ENCODE measurements around the gene UBTD2.
A peak's percentile ranks its signal among the peaks of the same experiment; 100 is the strongest.

UBTD2 gene

DNA sequence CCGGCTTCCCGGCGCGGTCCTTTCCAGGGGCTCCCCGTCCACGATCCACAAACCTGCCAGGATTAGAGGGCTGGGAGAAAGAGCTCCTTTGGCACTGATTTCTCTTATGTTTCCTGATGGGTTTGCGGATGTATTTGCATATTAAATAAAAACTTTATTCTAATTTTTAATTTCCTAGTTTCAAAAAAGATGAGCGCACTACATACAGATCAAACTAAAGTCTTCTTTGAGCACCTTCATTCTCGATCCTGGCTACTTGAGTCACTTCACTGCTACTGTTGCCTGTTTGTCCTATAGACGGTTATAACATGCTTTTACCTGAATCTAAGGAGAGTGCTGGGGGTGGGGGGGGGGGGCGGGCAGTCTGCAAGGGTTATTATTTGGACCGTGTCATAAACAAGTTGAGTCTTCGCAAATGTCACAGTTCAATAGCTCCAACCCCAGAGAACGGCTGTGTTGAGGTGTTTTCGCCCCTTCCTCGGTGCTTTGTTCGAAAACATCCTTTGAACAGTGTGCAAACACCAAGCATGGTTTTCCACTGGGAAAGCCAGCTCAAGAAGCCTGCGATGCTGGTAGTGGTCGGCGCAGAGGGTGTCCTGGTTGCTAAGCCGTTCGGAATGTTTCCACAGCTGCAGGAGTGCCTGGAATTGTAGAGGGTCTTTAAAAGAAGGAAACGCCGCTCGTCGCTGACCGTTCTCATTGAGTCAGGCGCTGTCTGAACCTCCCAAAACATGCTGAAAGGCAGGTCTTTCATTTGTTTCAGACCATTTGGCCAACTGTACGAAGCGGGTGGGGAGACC lies 94.5 kb downstream of the UBTD2 start:
- DNase-seq: no peak

DNA sequence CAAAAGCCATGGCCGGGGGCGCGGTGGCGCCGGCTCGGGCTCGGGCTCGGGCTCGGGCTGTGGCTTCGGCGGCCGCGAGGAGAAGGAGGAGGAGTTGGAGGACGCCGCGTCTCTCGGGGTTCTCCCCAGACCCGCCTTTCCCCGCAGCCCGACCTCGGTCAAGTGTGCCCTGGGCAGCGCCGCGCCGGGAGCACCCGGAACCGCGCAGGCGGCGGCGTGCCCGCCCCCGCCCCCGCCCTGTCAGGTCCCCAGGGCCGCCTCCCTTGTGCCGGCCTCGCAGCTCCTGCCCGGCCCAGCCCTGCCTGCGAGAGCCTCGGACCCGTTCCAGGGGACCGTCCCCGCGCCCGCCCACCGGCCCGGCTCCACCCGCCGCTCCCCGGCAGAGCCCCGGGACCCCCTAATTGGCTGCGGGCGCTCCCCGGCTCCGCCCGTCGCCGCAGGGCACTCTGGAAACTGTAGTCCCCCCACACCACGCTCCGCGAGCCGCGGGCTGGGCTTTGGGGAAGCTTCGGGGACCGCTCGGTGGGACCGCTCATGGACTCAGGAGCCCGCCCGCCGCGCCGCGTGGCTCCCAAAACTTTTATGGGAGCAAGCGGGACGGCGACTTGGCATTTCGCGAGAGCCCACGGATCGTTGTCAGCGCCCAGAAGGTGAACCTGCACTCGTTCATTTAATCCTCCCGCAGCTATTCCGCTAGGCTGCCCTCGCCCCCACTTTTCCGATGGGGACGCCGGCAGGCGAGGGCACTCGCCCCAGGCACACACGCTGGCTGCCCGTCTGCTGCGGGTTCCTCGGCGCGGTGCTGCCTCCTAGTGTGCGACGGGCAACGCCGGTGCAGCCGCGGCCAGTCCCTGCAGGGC lies 95.3 kb downstream of the UBTD2 start, which contains the start of gene STK10:
Gene STK10, minus strand, starts transcription at position 192 of the 860 bp plus-strand sequence. Its CDS starts 182 bp downstream, at position 10.
- peak; percentile 93 for DNase-seq

DNA sequence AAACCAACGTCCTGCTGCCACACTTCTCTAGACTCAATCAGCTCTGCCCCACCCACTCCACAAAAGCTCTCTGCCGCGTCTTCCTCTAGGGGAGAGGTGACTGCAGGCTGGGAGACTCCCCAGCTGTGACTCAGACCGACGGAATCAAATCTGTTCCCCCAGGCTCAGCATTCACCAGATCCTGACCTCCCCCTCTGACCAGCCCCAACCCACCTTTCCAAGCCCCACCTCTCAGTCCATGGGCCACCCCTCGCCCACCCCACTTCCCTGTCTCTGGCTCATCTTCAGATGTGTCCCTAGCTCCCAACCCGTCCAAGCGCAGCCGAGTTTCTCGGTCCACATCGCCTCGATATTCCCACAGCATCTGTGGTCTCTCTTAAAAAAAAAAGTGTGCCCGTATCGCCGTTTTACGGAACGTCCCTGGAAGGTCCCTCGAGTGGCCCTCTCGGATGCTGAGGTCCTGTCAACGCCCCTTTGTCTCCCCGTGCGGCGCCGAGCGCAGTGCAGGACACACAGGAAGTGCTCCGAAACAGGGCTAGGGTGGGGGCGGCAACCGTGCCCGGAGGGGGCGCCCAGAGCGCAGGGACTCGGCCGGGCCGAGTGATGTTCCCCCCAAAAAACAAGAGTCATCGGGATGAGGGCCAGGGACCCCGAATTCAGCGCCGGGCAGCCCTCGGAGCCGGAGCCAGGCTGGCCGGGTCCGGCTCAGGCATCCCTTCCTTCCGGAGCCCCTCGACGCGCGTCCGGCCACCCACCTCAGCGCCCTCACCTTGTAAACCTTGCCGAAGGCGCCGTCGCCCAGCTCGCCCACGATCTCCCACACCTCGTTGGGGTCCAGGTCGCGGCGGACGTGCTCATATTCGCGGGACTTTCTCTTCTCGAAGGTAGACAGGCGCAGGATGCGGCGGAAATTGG lies 96.2 kb downstream of the UBTD2 start:
- DNase-seq: peak; percentile 55

DNA sequence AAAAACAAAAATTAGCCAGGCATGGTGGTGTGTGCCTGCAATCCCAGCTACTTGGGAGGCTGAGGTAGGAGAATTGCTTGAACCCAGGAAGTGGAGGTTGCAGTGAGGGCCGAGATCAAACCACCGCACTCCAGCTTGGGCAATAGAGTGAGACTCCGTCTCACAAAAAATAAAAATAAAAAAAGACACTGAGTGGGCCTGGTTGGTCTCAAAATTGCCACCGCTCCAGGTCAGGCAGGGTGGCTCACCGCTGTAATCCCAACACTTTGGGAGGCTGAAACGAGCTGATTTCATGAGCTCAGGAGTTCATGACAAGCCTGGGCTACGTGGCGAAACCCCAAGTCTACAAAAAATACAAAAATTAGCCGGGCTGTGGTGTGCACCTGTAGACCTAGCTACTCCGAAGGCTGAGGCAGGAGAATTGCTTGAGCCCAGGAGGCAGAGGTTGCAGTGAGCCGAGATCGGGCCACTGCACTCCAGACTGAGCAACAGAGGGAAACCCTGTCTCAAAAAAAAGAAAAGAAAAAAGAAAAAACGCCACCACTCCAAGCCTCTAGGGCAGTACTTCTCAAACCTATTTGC lies 97.4 kb downstream of the UBTD2 start:
- no peak for DNase-seq

DNA sequence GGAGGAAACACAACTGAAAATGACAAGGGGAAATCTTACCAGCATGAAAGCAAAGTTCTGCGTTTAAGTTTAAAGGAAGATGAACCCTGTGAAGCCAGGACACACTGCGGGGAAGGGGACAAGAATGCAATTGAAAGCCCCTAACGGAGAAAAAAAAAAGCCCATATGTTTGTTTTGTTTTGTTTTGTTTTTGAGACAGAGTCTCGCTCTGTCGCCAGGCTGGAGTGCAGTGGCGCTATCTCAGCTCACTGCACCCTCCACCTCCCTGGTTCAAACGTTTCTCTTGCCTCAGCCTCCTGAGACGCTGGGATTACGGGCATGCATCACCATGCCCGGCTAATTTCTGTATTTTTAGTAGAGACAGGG lies 98.5 kb downstream of the UBTD2 start:
- DNase-seq: no peak

DNA sequence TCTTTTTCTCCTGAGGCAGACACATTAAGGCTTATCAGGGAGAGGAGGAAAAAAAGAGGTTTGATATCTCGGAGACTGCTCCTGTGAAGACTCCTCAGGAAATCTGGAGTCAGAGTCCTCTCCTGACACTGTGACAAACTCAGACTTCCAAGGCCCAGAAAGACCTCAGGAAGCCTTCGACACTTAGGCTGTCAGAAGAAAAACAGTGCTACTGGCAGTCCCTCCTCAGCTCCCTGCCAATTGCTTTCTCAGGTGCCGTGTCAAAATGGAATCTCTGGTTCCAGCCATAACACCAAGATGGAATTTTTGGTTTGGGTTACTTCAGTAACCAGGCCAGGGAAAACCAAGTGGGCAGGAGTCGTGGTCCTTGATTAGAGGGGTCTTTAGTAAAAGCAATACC lies 99.7 kb downstream of the UBTD2 start:
- no peak for DNase-seq

DNA sequence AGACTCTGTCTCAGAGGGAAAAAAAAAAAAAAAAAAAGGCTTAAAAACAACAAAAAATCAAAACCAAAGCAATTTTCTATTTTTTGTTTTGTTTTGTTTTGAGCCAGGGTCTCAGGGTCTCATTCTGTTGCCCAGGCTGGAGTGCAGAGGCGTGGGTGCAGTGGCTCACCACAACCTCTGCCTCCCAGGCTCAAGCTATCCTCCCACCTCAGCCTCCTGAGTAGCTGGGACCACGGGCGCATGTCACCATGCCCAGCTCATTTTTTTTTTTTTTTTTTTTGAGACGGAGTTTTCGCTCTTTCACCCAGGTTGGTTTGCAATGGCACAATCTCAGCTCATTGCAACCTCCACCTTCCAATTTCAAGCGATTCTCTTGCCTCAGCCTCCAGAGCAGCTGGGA lies 101.3 kb downstream of the UBTD2 start:
- no peak for DNase-seq

DNA sequence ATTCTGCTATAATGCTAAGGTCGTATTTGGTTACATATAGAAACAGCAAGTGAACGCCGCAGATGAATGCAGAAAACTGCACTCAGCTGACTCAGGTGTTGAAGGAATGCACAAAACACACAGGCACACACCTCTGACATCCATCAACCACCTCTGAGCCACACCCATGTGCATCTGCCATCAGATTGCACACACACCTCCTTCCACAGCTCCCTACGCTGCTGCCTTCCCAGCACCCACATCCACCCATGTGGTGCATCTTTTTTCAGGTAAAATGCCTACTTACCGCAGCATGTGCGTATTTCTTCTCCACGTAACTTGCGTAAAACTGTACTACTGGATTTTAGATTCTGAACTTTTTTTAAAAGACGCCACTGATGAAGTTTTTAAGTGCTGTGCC lies 102.6 kb downstream of the UBTD2 start:
- DNase-seq: no peak

DNA sequence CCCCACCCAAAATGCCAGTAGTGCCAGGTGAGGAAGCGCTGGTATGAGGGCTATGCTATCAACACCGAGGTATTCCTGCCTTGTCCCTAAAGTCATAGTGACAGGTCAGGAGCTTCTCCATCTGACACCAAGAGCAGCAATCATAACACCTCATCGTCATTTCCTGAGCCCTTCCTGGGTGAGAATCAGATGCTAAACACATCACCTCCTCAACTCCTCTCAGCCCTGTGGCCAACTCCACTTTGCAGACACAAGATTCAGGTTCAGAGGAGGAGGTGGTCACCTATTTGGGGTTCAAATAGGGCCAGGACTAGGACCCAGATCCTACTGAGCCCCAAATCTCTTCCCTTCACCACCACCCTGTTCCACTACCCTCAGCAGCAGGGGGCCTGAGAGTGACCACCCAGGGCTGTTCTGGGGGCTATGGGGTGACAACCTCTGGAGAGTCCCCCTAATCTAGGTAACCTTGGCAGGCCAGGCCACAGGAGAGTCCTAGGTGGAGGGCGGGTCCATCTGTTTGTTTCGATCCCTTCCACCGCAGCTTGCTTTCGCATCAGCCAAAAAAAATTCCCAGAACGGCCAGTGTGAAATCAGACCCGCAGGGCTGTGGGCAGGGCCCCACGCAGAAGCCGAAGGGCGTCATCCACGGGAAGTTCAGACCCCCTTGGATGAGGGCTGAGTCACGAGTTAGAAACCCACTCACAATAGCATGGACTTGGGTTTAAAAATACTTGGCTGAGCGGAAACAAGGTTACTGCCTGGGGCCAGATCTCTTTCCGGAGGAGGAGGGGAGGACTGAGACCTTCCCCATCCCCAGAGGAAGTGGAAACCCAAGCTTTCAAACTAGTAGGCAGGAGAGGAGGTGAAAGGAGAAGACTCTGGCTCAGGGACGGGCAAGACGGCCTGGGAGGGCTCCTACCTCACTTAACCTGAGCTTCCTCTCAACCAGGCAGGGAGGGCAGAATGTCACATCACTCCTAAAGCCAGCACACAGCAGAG lies 104.3 kb downstream of the UBTD2 start:
- no peak for DNase-seq

DNA sequence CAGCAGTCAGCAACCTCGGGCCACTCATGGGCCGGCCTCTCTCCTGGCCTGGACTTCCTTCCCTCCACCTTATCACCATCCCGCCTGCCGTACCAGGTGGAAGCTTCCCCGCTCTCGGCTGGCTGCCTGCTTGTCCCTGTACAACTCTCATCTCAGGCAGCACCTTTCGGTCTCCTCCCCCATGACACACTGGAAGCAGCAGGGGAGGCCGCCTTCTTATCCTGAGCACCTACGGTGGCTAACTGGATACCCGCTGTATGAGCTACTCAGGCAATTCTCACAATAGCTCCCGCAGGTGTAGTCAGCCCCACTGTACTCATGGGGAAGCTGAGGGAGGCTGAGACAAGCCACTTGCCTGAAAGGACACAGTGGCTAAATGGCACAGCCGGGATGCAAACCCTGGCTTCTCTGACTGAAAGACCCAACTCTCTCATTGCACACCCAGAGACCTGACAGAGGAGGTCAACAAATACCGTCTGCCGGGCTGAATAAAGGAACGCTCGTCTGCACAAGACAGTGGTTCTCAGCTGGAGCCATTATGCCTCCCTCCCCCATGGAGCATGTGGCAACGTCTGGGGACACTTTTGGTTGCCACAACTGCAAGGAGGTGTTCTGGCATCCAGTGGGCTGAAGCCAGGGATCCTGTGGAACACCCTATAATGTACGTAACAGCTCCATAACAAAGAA lies 105.1 kb downstream of the UBTD2 start:
- DNase-seq: no peak

DNA sequence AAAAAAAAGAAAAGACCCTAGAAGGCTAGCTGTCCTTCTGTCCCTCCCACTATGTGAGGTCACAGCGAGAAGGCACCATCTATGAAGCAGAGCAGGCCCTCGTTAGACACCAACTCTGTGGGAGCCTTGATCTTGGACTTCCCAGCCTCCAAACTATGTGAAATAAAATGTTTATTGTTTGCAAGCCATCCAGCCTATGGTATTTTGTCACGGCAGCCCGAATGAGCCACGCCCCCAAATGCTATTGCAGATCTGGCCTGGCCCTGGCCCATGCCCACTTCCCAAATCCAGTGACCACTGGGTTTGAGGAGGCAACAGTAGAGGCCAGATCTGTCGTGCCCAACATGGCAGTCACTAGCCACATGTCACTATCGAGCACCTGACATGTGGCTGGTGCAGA lies 106.4 kb downstream of the UBTD2 start:
- no peak for DNase-seq

DNA sequence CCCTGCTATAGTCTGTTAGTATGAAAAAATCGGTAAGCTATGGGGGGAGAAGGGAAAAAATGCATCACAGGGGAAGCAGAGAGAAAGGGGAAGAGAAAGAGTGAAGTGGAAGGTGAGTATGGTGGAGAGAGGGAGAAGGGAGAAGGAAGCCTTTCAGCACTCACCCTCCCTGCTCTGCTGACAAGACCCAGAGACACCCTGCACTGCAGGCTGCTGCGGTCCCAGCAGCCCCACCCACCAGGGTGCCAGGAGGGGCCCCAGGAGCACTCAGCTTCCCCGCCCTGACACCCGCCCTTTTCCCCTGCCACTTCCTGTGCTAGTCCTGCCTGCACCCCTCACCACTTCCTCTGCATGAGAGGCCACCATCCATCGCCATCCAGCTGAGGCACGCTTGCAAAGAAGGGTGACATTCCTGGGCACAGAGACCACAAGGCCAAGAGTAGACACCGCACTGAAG lies 108.3 kb downstream of the UBTD2 start:
- DNase-seq: no peak

DNA sequence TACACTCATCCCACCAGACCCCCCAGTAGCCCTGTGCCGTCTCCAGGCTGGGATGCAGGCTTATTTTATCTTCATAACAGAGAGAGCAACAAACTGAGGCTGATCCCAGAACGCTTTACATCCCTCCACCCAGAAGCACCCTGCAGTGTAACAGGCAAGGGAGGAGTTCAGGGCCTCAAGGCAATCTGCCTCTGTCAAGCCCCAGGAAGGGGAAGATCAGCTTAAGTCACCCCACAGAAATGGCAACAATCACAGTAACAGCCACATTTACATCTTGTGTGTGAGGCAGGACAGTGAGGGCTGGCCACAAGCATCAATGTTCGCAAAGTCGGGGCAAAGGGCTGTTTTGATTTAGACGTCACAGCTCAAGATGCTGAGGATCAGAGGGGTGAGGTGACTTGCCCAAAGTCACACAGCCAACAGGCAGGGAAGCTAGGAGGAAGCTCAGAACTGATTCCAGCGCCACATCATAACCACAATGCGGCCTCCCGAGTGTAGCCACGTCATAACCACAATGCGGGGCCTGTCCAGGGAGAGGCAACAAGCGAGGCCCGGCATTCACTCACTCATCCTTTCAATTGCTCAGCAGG lies 109.9 kb downstream of the UBTD2 start:
- DNase-seq: no peak

DNA sequence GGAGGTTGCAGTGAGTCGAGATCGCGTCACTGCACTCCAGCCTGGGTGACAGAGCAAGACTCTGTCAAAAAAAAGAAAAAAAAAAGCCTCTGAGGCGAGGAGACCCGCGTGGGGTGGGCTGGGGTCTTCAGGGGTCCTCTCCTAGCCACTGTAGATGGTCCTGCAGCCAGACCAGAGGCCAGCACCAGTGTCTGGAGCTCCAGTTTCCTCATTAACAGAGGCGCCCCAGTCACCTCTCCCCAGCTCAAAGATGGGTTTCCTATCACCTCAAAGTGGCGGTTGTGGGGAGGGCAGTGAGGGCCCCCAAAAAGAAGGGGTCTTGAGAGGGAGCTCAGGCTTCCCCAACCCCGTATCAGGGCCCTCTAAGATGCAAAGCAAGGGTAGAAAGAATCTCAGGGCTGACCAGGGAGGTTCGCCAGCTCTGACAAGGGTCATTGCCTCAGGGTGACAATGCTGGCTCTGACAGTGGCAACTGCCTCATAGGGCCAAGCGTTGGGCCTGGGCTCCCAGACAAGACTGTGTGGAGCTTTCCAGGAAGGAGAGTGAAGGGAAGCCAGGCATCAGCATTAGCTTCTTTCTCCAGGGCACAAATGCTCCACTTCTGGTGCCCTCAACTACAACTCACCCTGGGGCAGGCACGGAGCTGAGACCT lies 110.5 kb downstream of the UBTD2 start:
- DNase-seq: no peak

DNA sequence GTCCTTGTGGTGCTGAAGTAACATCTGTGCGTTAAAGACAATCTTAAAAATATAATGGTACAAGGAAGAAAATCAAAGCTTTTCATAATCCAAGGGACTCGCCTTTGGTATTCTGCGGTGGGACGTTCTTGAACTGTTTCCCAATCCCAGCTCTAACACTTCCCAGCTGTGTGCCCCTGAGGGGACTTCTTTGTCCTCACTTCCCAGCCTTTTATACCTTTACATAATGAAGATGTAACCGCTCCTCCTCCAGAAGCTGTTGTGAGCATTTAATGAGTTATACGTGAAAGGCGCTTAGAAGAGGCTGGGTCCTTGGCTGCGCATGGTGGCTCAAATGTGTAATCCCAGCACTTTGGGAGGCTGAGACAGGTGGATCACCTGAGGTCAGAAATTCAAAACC lies 112.4 kb downstream of the UBTD2 start:
- DNase-seq: no peak

DNA sequence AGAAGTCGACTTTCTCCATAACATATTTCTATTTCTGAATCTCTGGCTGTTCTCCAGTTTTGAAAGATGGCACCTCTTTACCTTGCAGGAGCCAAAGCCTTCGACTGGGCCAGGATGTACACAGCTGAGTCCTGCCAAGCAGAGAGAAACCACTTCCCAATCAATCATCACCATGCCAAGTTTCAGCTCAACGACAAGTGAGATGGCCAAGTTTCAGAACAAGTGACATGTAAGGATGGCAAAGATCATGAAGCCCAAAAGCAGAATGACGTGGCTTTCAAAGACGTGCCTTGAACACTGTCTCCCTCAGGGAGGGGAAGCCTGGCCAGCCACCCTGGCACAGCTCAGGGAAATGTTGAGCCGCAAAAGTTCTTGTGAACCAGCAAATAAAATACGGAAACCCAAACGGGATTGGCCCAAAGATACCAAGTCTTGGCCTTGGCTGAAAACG lies 113.3 kb downstream of the UBTD2 start:
- no peak for DNase-seq

DNA sequence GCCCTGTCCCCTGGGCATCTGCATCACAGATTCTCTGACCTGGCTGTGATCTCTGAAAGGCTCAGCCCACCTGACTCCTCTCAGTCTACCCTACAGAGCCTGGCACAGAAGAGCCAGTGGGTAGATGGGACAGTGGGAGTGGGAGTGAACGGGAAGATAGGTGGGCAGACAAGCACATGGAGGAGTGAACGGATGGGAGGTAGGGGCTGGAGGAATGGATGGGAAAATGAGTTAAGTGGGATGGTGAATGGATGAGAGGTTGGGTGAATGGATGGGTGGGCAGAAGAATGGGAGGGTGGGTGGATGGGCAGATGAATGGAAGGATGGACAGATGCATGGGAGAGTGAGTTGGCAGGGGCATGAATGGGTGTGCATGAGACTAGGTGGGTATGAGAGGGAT lies 114.3 kb downstream of the UBTD2 start:
- no peak for DNase-seq

DNA sequence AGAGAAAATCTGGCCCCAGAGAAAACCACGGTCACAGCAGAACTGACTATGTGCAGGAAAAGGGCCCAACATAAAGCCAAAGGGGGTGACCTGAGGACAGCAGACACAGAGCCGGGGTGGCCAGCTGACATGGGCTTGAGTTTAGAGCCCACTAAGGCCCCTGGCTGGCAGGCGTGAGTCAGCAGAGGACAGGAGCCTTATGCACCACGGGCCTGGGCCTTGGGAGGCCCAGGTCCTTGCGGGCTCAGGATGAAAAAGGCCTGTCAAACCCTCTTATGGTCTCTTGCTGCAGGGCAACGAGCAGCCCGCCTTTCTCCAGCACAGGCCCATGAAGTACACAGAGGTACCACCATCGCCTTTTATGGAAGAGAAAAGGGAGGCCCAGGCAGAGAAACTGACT lies 115.3 kb downstream of the UBTD2 start:
- DNase-seq: no peak

DNA sequence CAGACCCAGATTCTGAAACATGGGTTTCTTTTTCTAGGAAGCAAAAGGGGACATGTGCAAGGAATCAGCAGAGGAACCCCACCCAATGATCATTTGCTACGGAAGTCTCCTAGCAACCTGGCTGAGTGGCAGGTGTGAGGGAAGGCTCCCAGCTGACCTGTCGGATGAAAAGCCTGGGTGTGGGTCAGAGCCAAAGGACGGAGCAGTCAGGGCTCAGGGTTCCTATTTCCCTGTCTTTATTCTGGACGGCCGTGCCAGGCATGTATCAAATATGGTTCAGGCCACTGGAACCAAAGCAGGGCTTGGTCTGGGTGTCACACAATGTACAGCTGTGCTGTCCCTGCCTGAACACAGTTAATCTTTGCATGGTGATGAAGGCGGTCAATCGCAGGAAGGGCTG lies 115.7 kb downstream of the UBTD2 start:
- DNase-seq: no peak

Data from NCI-H345 (cell line).